ENCODE results near the gene SPG7.

- TF ChIP-seq CTCF (IDR thresholded peaks at IDR 0.05; ENCODE audit: insufficient read depth, low read length) (no peak), SPI1 (IDR thresholded peaks at IDR 0.05; ENCODE audit: borderline replicate concordance, low read depth) (no peak), POLR2AphosphoS5 (IDR thresholded peaks at IDR 0.05; ENCODE audit: low read depth) (no peak)
Observed at GRCh38 chr16:89582614-89583196, 74.5 kb downstream of the SPG7 start.

Measured in HL-60 (cell line).